Keratinocyte (primary cell): ENCODE results near the gene CLMN. TPM values are rescaled to one million over a fixed set of nuclear protein-coding genes. Genes with fewer than 3 reads are reported as not detected.

Experiments used
- DNase-seq: peaks from one replicate; pipeline ENCODE4 v3.0.0-alpha.2; 2011; ENCODE audit warnings: low read depth, missing footprints, low spot score
- FAIRE-seq: peaks from 2 replicates; lab custom pipeline; 2011; peaks lifted over from hg19 to GRCh38; lab: Jason Lieb, UNC
- H2AFZ ChIP-seq: 2 replicates; pipeline ENCODE4 v1.6.0; 2012; ENCODE audit warnings: low read length, control low read depth, inconsistent platforms; ENCODE audit not compliant: control insufficient read depth
- H3K27ac ChIP-seq: 2 replicates; pipeline ENCODE4 v1.5.1; 2011; ENCODE audit warnings: low read length; ENCODE audit not compliant: control insufficient read depth, insufficient read depth
- H3K27me3 ChIP-seq: 3 replicates; pipeline ENCODE4 v1.6.0; 2011; ENCODE audit warnings: low read length; ENCODE audit not compliant: control insufficient read depth, insufficient read depth; ENCODE audit errors: extremely low read depth
- H3K36me3 ChIP-seq, 2 experiments: 2 replicates in 1 of 2; 3 replicates in 1 of 2; pipeline ENCODE4 v1.5.1; 2011; ENCODE audit warnings: low read length in 2 of 2, mild to moderate bottlenecking in 1 of 2; ENCODE audit not compliant: control insufficient read depth in 2 of 2, insufficient read depth in 2 of 2; ENCODE audit errors: extremely low read depth in 1 of 2
- H3K4me1 ChIP-seq: 3 replicates; pipeline ENCODE4 v1.5.1; 2011; ENCODE audit warnings: low read length; ENCODE audit not compliant: control insufficient read depth, insufficient read depth; ENCODE audit errors: extremely low read depth
- H3K4me2 ChIP-seq: 3 replicates; pipeline ENCODE4 v1.6.0; 2011; ENCODE audit warnings: low read depth, low read length; ENCODE audit not compliant: control insufficient read depth, insufficient read depth; ENCODE audit errors: extremely low read depth
- H3K4me3 ChIP-seq, 3 experiments: fragments of 200-600 bp in 1 of 3; sonication (generic) in 1 of 3; 2 replicates in 2 of 3; 3 replicates in 1 of 3; pipeline ENCODE4 v1.5.1; 2011 to 2016; ENCODE audit warnings: low read length in 3 of 3, mild to moderate bottlenecking in 3 of 3, control low read depth in 2 of 3, inconsistent platforms in 1 of 3, low read depth in 1 of 3, mixed read lengths in 1 of 3, mixed run types in 1 of 3, moderate library complexity in 1 of 3; ENCODE audit not compliant: control insufficient read depth in 2 of 3, insufficient read depth in 2 of 3; ENCODE audit errors: extremely low read depth in 1 of 3
- H3K79me2 ChIP-seq: 2 replicates; pipeline ENCODE4 v1.6.0; 2012; ENCODE audit warnings: low read length; ENCODE audit not compliant: control insufficient read depth, insufficient read depth
- H3K9ac ChIP-seq: 3 replicates; pipeline ENCODE4 v1.6.0; 2011; ENCODE audit warnings: low read length; ENCODE audit not compliant: control insufficient read depth, insufficient read depth; ENCODE audit errors: extremely low read depth
- H3K9me1 ChIP-seq: 3 replicates; pipeline ENCODE4 v1.6.0; 2011; ENCODE audit warnings: low read length; ENCODE audit not compliant: control insufficient read depth, insufficient read depth; ENCODE audit errors: extremely low read depth
- H3K9me3 ChIP-seq: 2 replicates; pipeline ENCODE4 v1.5.1; 2012; ENCODE audit warnings: low read depth, low read length; ENCODE audit not compliant: control insufficient read depth
- H4K20me1 ChIP-seq: 3 replicates; pipeline ENCODE4 v1.6.0; 2011; ENCODE audit warnings: low read length; ENCODE audit not compliant: control insufficient read depth, insufficient read depth; ENCODE audit errors: extremely low read depth
- EZH2 ChIP-seq: IDR thresholded peaks from one replicate; pipeline ENCODE4 v1.6.1; 2012; ENCODE audit warnings: inconsistent platforms, mild to moderate bottlenecking, low read length, moderate library complexity
- dilution Hi-C: fragments of 300-500 bp; cut with MboI; formaldehyde crosslinking; loops from one replicate; pipeline ENCODE4 v1.7.0; 2020; ENCODE audit warnings: low sequenced_read_pairs; ENCODE audit not compliant: extremely low pct_ligation_motif_present
- polyA plus RNA-seq, 5 experiments: library from polyadenylated mRNA; depleted of rRNA in 3 of 5; stranded (reverse) in 3 of 5; stranded (forward) in 1 of 5; unstranded in 1 of 5; fragments of >200 nt; gene quantifications; 1 replicate in 1 of 5; 2 replicates in 3 of 5; 3 replicates in 1 of 5; pipeline versions ENCODE4 v1.2.1 to v1.2.3, GENCODE V29; 2011 to 2012; ENCODE audit warnings: missing spikeins in 2 of 5, low read depth in 1 of 5, low replicate concordance in 1 of 5
- TF ChIP-seq, protein P1 (sequence below), 3 experiments: IDR thresholded peaks in 1 of 3; conservative IDR thresholded peaks in 1 of 3; optimal IDR thresholded peaks in 1 of 3; 2 replicates in 2 of 3; 3 replicates in 1 of 3; pipeline versions ENCODE3 to v1.5.1; 2011; ENCODE audit warnings: low read length in 3 of 3, mild to moderate bottlenecking in 3 of 3, moderate library complexity in 2 of 3, control low read depth in 1 of 3, inconsistent platforms in 1 of 3; ENCODE audit not compliant: insufficient read depth in 2 of 3; ENCODE audit errors: extremely low read depth in 1 of 3

Gene CLMN
- polyA plus RNA-seq, 1 donor (not counting 4 experiments of a cell fraction or from before 2014, with no cell fraction given): 6.1 TPM

GRCh38 chr14:95336192-95336760 is 16.6 kb upstream of the CLMN start:
- FAIRE-seq: no peak

DNA sequence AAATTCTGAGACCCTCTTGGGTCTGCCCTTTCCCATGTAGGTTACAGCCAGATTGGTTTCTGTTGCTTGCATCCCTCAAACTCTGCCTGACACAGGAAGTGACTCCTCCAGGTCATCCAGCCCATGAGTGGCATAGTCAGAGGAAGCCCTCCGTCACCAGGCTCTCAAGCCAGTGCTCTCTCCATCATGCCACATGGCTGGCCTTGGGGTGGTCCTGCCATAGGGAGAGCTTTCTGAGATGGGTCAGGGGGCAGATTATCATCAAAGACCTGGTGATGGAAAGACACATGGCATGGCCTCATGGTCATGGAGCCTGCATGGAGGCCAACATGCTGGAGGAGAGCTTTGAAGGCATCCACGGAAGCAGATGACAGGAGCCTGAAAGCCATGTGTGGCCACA is 15.4 kb upstream of the CLMN start:
- peaks cover 18% of the 10 kb centered on the region for H3K27me3 ChIP-seq
- H3K9me3 ChIP-seq: no peaks in the 10 kb centered on the region
- no peak overlapping the region for H3K27ac ChIP-seq
- no peak overlapping the region for H3K4me2 ChIP-seq
- no peaks in the 10 kb centered on the region for H3K36me3 ChIP-seq
- no peaks in the 10 kb centered on the region for H3K9me1 ChIP-seq
- H3K79me2 ChIP-seq: no peaks in the 10 kb centered on the region
- H4K20me1 ChIP-seq: no peaks in the 10 kb centered on the region
- FAIRE-seq (no peak), DNase-seq (no peak)
- no peak for TF ChIP-seq EZH2
- TF ChIP-seq, protein P1, sequence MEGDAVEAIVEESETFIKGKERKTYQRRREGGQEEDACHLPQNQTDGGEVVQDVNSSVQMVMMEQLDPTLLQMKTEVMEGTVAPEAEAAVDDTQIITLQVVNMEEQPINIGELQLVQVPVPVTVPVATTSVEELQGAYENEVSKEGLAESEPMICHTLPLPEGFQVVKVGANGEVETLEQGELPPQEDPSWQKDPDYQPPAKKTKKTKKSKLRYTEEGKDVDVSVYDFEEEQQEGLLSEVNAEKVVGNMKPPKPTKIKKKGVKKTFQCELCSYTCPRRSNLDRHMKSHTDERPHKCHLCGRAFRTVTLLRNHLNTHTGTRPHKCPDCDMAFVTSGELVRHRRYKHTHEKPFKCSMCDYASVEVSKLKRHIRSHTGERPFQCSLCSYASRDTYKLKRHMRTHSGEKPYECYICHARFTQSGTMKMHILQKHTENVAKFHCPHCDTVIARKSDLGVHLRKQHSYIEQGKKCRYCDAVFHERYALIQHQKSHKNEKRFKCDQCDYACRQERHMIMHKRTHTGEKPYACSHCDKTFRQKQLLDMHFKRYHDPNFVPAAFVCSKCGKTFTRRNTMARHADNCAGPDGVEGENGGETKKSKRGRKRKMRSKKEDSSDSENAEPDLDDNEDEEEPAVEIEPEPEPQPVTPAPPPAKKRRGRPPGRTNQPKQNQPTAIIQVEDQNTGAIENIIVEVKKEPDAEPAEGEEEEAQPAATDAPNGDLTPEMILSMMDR (optimal IDR thresholded peaks at IDR 0.05 in 1 of 3, IDR thresholded peaks at IDR 0.05 in 1 of 3, conservative IDR thresholded peaks at IDR 0.05 in 1 of 3; ENCODE audit: extremely low read depth in 1 of 3, insufficient read depth in 2 of 3, low read length in 3 of 3): no peak
- no peak overlapping the region for H3K4me3 ChIP-seq
- dilution Hi-C loops: no loop called here
- no peak overlapping the region for H2AFZ ChIP-seq
- H3K9ac ChIP-seq: no peak overlapping the region
- peaks cover 3% of the 10 kb centered on the region for H3K4me1 ChIP-seq

More at GRCh38 chr14:95336192-95336760, 16.6 kb upstream of the CLMN start:
- TF ChIP-seq, protein P1 (optimal IDR thresholded peaks at IDR 0.05 in 1 of 3, IDR thresholded peaks at IDR 0.05 in 1 of 3, conservative IDR thresholded peaks at IDR 0.05 in 1 of 3; ENCODE audit: extremely low read depth in 1 of 3, insufficient read depth in 2 of 3, low read length in 3 of 3): no peak
- peak; percentile 4 for TF ChIP-seq EZH2
- dilution Hi-C loops: no loop called here
- H3K4me3 ChIP-seq: no peak overlapping the region
- no peak overlapping the region for H3K9ac ChIP-seq
- H3K36me3 ChIP-seq: no peaks in the 10 kb centered on the region
- peaks cover 2% of the 10 kb centered on the region for H3K9me3 ChIP-seq
- H2AFZ ChIP-seq: no peak overlapping the region
- H3K79me2 ChIP-seq: no peaks in the 10 kb centered on the region
- H3K9me1 ChIP-seq: no peaks in the 10 kb centered on the region
- H3K27ac ChIP-seq: no peak overlapping the region
- peaks cover 4% of the 10 kb centered on the region for H3K4me1 ChIP-seq
- H3K4me2 ChIP-seq: no peak overlapping the region
- DNase-seq: no peak
- H3K27me3 ChIP-seq: peaks cover 18% of the 10 kb centered on the region
- H4K20me1 ChIP-seq: no peaks in the 10 kb centered on the region
